ENCODE results near the gene TEKTIP1. TPM values are rescaled to one million over a fixed set of nuclear protein-coding genes. Genes with fewer than 3 reads are reported as not detected.

The TEKTIP1 gene
- not detected in 2 replicates for total RNA-seq (2014; rRNA removed; shearing (Covaris generic); ENCODE audit: low replicate concordance)

DNA sequence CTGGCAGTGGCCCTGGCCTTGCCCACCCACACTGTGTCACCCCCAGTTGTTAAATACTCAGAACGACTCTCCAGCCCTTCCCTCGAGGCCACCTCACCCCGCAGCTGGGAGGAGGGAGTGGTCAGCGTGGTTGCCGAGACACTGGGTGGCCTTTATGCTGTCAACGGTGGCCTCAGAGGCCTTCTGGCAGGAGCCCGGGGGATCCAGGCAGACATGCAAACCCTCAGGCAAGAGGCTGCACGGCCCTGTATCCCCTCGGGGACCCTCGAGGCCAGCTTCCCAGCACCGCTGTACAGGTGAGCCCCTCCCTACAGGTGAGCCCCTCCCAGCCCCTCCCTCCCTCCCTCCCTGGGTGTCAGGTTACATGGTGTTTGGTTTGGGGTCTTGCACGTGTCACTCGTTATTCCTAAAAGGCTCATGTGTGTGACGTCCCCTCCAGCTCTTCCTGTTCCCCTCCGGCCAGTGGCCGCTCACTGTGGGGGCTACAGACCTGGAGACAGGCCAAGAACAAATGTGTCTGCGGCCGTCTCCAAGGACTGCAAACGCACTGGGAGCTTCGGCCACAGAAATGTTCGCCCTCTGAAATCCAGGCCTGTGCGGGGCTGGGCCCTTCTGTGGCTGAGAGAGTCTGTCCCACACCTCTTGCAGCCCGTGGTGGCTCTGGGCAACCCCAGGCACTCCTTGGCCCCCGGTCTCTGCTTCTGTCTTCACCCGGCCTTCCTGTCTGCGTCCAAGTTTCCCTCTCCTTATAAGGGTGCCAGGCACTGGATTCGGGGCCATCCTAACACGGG is at the start of gene TEKTIP1:
Gene TEKTIP1 (plus strand): TSS at position 210 of the 791 bp plus-strand sequence. CDS start 4 bp downstream, at position 214.
- in situ Hi-C loops (cut with HindIII; ENCODE audit: low pct_unique_long_range_greater_than_20kb, low sequenced_read_pairs): no loop called here
- no peak for DNase-seq (ENCODE audit: low read depth)

DNA sequence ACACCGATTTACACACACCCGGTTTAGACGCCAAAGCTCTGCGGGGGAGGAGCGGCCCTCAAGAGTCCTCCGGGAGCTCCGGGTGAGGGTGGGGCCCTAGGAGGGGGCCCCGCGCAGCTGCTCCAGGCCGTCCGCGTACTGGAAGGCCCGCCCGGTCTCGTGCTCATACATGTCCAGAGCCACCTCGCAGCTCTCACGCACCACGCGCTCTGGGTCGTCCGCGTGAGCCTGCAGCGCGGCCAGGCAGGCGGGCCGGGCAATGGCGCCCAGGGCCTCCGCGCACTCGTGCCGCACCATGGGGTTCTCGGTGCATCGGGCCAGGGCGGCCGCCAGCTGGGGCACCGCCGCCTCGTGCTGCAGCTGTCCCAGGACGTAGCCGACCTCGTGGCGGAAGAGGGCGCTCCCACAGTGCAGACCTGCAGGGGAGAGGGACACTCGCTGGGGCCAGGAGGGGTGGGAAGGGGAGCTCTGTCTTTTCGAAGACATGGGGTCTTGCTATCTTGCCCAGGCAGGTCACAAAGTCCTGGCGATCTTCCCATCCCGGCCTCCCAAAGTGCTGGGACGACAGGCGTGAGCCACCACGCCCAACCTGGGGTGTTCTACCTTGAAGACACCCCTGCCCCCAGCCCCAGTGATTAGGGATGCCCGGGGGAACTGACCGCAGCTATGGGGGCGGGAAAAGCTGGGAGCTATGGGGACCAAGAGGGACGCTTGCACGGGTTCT is 47.4 kb upstream of the TEKTIP1 start:
- in situ Hi-C loops (cut with HindIII; ENCODE audit: low pct_unique_long_range_greater_than_20kb, low sequenced_read_pairs): no loop called here
- no peak for DNase-seq (ENCODE audit: low read depth)

DNA sequence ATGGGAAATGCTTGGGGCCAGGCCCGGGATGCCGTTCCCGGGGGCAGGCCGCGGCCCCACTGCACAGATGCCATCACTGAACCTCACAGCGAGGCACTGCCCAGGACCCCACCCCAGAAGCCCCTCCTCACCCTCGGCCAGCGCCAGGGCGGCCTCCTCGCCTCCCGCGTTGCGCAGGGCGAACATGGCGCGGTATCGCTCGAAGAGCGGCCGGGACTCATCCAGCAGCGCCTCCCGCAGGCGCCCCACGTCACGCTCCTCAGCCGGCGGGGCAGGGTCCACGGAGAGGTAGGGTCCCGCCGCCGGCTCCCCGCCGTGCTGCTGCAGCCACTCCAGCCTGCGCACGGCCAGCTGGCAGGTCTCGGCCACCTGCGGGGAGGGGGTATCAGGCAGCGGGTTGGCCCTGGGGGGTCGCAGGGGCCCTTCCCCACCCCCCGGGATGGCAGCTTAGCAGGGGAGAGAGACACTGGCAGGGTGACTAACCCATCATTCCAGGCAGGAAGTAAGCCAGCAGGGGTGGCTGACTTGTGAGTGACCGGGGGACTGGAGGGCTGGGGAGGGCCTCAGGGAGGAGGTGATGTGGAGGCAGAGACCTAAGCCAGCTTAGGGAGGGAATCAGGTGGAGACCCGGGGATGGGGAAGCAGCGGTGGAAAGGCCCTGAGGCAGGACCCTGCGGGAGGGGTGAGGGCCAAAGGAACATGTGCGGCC is 46.7 kb upstream of the TEKTIP1 start:
- in situ Hi-C loops (cut with HindIII; ENCODE audit: low pct_unique_long_range_greater_than_20kb, low sequenced_read_pairs): no loop called here
- no peak for DNase-seq (ENCODE audit: low read depth)

- no peak for DNase-seq (ENCODE audit: low read depth)
- in situ Hi-C loops (cut with HindIII; ENCODE audit: low pct_unique_long_range_greater_than_20kb, low sequenced_read_pairs): no loop called here
These were observed 46.1 kb upstream of the TEKTIP1 start for GRCh38 chr19:3492919-3493318.

- DNase-seq (ENCODE audit: low read depth): no peak
- in situ Hi-C loops (cut with HindIII; ENCODE audit: low pct_unique_long_range_greater_than_20kb, low sequenced_read_pairs): no loop called here
These were observed 45.3 kb upstream of the TEKTIP1 start for GRCh38 chr19:3493651-3494050.

- DNase-seq (ENCODE audit: low read depth): no peak
- in situ Hi-C loops (cut with HindIII; ENCODE audit: low pct_unique_long_range_greater_than_20kb, low sequenced_read_pairs): no loop called here
These were observed 44.9 kb upstream of the TEKTIP1 start for GRCh38 chr19:3494051-3494450.

GRCh38 chr19:3494559-3494958 is 44.4 kb upstream of the TEKTIP1 start:
- no peak for DNase-seq (ENCODE audit: low read depth)
- in situ Hi-C loops (cut with HindIII; ENCODE audit: low pct_unique_long_range_greater_than_20kb, low sequenced_read_pairs): no loop called here

- in situ Hi-C loops (cut with HindIII; ENCODE audit: low pct_unique_long_range_greater_than_20kb, low sequenced_read_pairs): no loop called here
- no peak for DNase-seq (ENCODE audit: low read depth)
These were observed 42.3 kb upstream of the TEKTIP1 start for GRCh38 chr19:3496392-3497273.

GRCh38 chr19:3497757-3498520 is 41.0 kb upstream of the TEKTIP1 start:
- no peak for DNase-seq (ENCODE audit: low read depth)
- in situ Hi-C loops (cut with HindIII; ENCODE audit: low pct_unique_long_range_greater_than_20kb, low sequenced_read_pairs): no loop called here

- no peak for DNase-seq (ENCODE audit: low read depth)
- in situ Hi-C loops (cut with HindIII; ENCODE audit: low pct_unique_long_range_greater_than_20kb, low sequenced_read_pairs): no loop called here
These were observed 39.1 kb upstream of the TEKTIP1 start for GRCh38 chr19:3499738-3500428.

DNA sequence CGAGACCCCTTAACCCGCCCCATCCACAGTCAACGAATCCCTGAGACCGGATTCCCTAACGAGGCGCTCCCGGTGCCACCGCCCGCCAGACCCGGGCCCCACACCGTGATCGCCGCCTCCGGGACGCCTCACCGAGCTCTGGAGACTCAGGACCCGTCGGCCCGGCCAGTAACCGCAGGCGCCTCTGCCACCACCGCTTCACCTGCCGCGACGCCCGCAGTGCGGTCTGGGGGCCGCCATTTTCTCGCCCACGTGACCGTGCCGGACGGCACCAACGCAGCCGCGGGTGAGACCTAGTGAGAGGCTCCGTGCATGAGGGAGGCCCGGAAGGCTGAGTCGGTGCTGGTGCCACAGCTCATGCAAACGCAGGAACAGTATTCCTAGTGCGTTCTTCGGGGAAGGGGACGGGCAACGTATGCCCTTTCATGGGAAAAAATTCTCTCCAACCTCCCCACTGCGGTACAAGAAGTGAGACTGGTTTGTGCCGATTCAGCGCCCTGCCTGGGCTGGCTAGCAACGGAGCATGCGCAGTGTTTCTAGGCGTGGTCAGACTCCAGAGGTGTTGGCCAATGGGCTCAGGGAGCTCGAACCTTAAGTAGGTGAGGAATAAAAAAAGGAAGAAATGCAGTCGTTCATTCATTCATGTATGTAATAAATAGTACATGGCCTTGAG is 38.4 kb upstream of the TEKTIP1 start, which contains the start of gene DOHH:
Gene DOHH (minus strand): TSS at position 246 of the 673 bp plus-strand sequence. CDS start 3,860 bp downstream, outside the sequence.
- in situ Hi-C loops (cut with HindIII; ENCODE audit: low pct_unique_long_range_greater_than_20kb, low sequenced_read_pairs): no loop called here
- peak; percentile 85 for DNase-seq (ENCODE audit: low read depth)

DNA sequence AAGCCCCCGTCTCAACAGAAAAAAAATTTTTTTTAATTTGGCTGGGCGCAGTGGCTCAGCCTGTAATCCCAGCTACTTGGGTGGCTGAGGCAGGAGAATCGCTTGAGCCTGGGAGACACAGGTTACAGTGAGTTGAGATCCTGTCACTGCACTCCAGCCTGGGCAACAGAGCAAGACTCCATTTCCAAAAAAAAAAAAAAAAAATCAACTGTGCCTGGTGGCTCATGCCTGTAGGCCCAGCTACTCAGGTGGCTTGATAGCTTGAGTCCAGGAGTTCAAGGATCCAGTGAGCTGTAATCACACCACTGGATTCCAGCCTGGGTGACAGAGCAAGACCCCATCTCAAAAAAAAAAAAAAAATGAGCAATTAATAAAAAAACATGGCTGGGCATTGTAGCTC is 37.2 kb upstream of the TEKTIP1 start:
- in situ Hi-C loops (cut with HindIII; ENCODE audit: low pct_unique_long_range_greater_than_20kb, low sequenced_read_pairs): no loop called here
- DNase-seq (ENCODE audit: low read depth): no peak

GRCh38 chr19:3503036-3503572 is 35.9 kb upstream of the TEKTIP1 start:
- DNase-seq (ENCODE audit: low read depth): no peak
- in situ Hi-C loops (cut with HindIII; ENCODE audit: low pct_unique_long_range_greater_than_20kb, low sequenced_read_pairs): no loop called here

DNA sequence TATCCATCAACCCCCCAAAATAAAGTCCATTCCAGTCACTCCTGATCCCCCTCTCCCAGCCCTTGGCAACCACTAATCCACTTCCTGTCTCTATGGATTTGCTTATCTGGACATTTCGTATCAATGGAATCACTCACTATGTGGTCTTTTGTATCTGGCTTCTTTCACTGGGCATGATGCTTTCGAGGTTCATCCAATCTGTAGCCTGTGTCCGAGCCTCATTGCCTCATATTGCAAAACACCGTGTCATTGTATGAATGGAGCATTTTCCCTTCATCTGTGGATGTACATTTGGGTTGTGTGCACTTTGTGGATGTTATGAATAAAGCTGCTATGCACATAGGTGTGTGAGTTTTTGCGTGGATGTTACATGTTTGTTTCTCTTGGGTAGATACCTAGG is 34.2 kb upstream of the TEKTIP1 start:
- in situ Hi-C loops (cut with HindIII; ENCODE audit: low pct_unique_long_range_greater_than_20kb, low sequenced_read_pairs): no loop called here
- no peak for DNase-seq (ENCODE audit: low read depth)

GRCh38 chr19:3505598-3506383 is 33.2 kb upstream of the TEKTIP1 start, which contains the start of gene FZR1:
TSS of gene FZR1 (plus strand) at chr19:3506311. CDS start at chr19:3522990, 16,679 bp downstream.
- in situ Hi-C loops (cut with HindIII; ENCODE audit: low pct_unique_long_range_greater_than_20kb, low sequenced_read_pairs): no loop called here
- peak; percentile 93 for DNase-seq (ENCODE audit: low read depth)
